GM12878 (cell line): ENCODE measurements around the gene DCAF17. TPM values are rescaled to one million over a fixed set of nuclear protein-coding genes. Genes with fewer than 3 reads are reported as not detected.

ENCODE experiments used
- ATAC-seq: fragments of 200-7000 bp; cut with Tn5 transposase; 3 replicates; pipeline ENCODE4 v1.9.1; 2020; ENCODE audit warnings: mild to moderate bottlenecking, moderate library complexity
- BruUV-seq: library from RNA; stranded (reverse); fragments of 400-500 nt; replicated peaks from 2 replicates; lab custom pipeline; 2021; lab: Mats Ljungman, UMichigan
- CTCF ChIA-PET: fragments of 300-600 bp; sonication (Branson Sonifier 250); formaldehyde crosslinking; extraction: SDS; loops from one replicate; lab custom pipeline; 2021; ENCODE audit warnings: inconsistent platforms; lab: Yijun Ruan, JAX
- POLR2A ChIA-PET: fragments of 350-600 bp; formaldehyde crosslinking; extraction: SDS; loops from one replicate; lab custom pipeline; 2021; ENCODE audit warnings: inconsistent platforms; lab: Charles Lee
- RAD21 ChIA-PET: fragments of 300-600 bp; sonication (Branson Sonifier 250); formaldehyde crosslinking; loops from one replicate; lab custom pipeline; 2023; ENCODE audit warnings: antibody characterized with exemption; ENCODE audit not compliant: unreplicated experiment; lab: Charles Lee
- SMC1A ChIA-PET: fragments of 300-600 bp; sonication (Branson Sonifier 250); formaldehyde crosslinking; loops from one replicate; lab custom pipeline; 2023; ENCODE audit not compliant: unreplicated experiment, uncharacterized antibody; lab: Charles Lee
- DNase-seq: peaks from one replicate; pipeline ENCODE4 v3.0.0-alpha.2; 2011; ENCODE audit warnings: low read depth, low spot score
- FAIRE-seq: peaks from 3 replicates; lab custom pipeline; 2011; peaks lifted over from hg19 to GRCh38; lab: Jason Lieb, UNC
- H2AFZ ChIP-seq: 2 replicates; pipeline ENCODE4 v1.6.0; 2011; ENCODE audit warnings: low read depth, low read length, control low read depth; ENCODE audit not compliant: control insufficient read depth
- H3K27ac ChIP-seq: 2 replicates; pipeline ENCODE4 v1.5.1; 2011; ENCODE audit warnings: control low read depth; ENCODE audit not compliant: control insufficient read depth, insufficient read depth
- H3K27me3 ChIP-seq, 2 experiments: replicated peaks in 1 of 2; 2 replicates each; pipeline versions ENCODE4 v1.6.0 to v1.6.1; 2011; ENCODE audit warnings: low read length in 1 of 2; ENCODE audit not compliant: control insufficient read depth in 2 of 2, insufficient read depth in 2 of 2
- H3K36me3 ChIP-seq, 2 experiments: 2 replicates each; pipeline ENCODE4 v1.5.1; 2011; ENCODE audit warnings: low read length in 1 of 2; ENCODE audit not compliant: control insufficient read depth in 2 of 2, insufficient read depth in 2 of 2
- H3K4me1 ChIP-seq: 2 replicates; pipeline ENCODE4 v1.6.1; 2011; ENCODE audit warnings: mild to moderate bottlenecking, low read length, moderate library complexity, mixed read lengths; ENCODE audit not compliant: control insufficient read depth, insufficient read depth
- H3K4me2 ChIP-seq: 2 replicates; pipeline ENCODE4 v1.6.0; 2011; ENCODE audit warnings: control low read depth; ENCODE audit not compliant: control insufficient read depth, insufficient read depth
- H3K4me3 ChIP-seq: fragments of 200-600 bp; sonication (generic); 2 replicates; pipeline ENCODE4 v1.5.1; 2016
- H3K79me2 ChIP-seq: 2 replicates; pipeline ENCODE4 v1.6.0; 2011; ENCODE audit warnings: low read length; ENCODE audit not compliant: control insufficient read depth, insufficient read depth
- H3K9ac ChIP-seq: 2 replicates; pipeline ENCODE4 v1.8.0; 2011; ENCODE audit warnings: low read length, control low read depth, mixed read lengths; ENCODE audit not compliant: control insufficient read depth, insufficient read depth
- H3K9me3 ChIP-seq: replicated peaks from 3 replicates; pipeline ENCODE4 v1.5.1; 2011; ENCODE audit warnings: mild to moderate bottlenecking, low read length; ENCODE audit not compliant: control insufficient read depth, insufficient read depth
- H4K20me1 ChIP-seq: 2 replicates; pipeline ENCODE4 v1.6.0; 2011; ENCODE audit not compliant: control insufficient read depth, insufficient read depth
- BCL3 ChIP-seq: IDR thresholded peaks from 2 replicates; pipeline ENCODE4 v1.6.1; 2011; ENCODE audit warnings: borderline replicate concordance, low read depth, mild to moderate bottlenecking, moderate library complexity, low read length; ENCODE audit not compliant: insufficient read depth, poor library complexity, severe bottlenecking
- BMI1 ChIP-seq: fragments of 450-650 bp; IDR thresholded peaks from 2 replicates; pipeline ENCODE4 v1.6.1; 2016; ENCODE audit warnings: mild to moderate bottlenecking, moderate library complexity, borderline replicate concordance
- FOXK2 ChIP-seq: fragments of 450-650 bp; IDR thresholded peaks from 2 replicates; pipeline ENCODE4 v1.6.1; 2017; ENCODE audit warnings: mild to moderate bottlenecking, moderate library complexity
- MAX ChIP-seq: IDR thresholded peaks from 2 replicates; pipeline ENCODE4 v1.6.1; 2012; ENCODE audit warnings: low read depth, low read length, improper control_type of control experiment
- SMC3 ChIP-seq: IDR thresholded peaks from 2 replicates; pipeline ENCODE4 v1.6.1; 2011; ENCODE audit warnings: low read length, improper control_type of control experiment, borderline replicate concordance
- SPI1 ChIP-seq: IDR thresholded peaks from 2 replicates; pipeline ENCODE4 v1.6.1; 2011; ENCODE audit warnings: low read depth, mild to moderate bottlenecking, low read length, moderate library complexity, borderline replicate concordance; ENCODE audit not compliant: insufficient read depth
- TCF7 ChIP-seq: IDR thresholded peaks from 2 replicates; pipeline ENCODE4 v1.6.1; 2014; ENCODE audit warnings: antibody characterized with exemption, borderline replicate concordance
- ZNF687 ChIP-seq: fragments of 450-650 bp; IDR thresholded peaks from 2 replicates; pipeline ENCODE4 v1.6.1; 2017; ENCODE audit warnings: mild to moderate bottlenecking, moderate library complexity
- WGBS: methylation state at CpG from one replicate; pipeline ENCODE4 v1.1.6; 2016; ENCODE audit warnings: low lambda C conversion rate; ENCODE audit not compliant: insufficient replicate concordance, insufficient coverage; ENCODE audit errors: missing lambda C conversion rate; 5-methylcytosine and 5-hydroxymethylcytosine counted together
- in situ Hi-C: fragments of 300-500 bp; cut with MboI; formaldehyde crosslinking; loops from 9 replicates; pipeline ENCODE4 v1.14.3; 2018; ENCODE audit warnings: mixed read lengths
- intact Hi-C: fragments of 100-400 bp; cut with micrococcal nuclease; formaldehyde crosslinking; loops from one replicate; pipeline ENCODE4 v1.14.2; 2022; ENCODE audit not compliant: unreplicated experiment
- polyA plus RNA-seq, 11 experiments: library from polyadenylated mRNA; depleted of rRNA in 4 of 11; unstranded in 6 of 11; stranded (reverse) in 5 of 11; fragments of >200 nt; fragmentation: Nextera tagmentation in 4 of 11; fragmentation: Illumina TruSeq in 1 of 11; extraction: Ambion mirVana in 4 of 11; extraction: Trizol in 1 of 11; gene quantifications; 1 replicate in 1 of 11; 2 replicates in 10 of 11; pipeline versions ENCODE4 v1.2.1 to v1.2.3, GENCODE V29; 2011 to 2016; ENCODE audit warnings: inconsistent platforms in 2 of 11, missing spikeins in 2 of 11, low read depth in 1 of 11
- total RNA-seq, 4 experiments: library from RNA; depleted of rRNA in 3 of 4; stranded (reverse); fragments of >200 nt in 3 of 4; fragmentation: Illumina TruSeq in 1 of 4; extraction: Trizol in 1 of 4; gene quantifications; 2 replicates each; pipeline versions ENCODE4 v1.2.1 to v1.2.3, GENCODE V29; 2013 to 2021

DCAF17 gene
- total and polyA plus RNA-seq, 10 of the 15 experiments (the other 5 are each of a cell fraction or from before 2014, with no cell fraction given): 5.2 to 32.9 (median 23.4) TPM

GRCh38 chr2:171389780-171390179 is 44.2 kb upstream of the DCAF17 start:
- Histone ChIP-seq H3K9ac (no peak overlapping the region), H4K20me1 (no peaks in the 10 kb centered on the region), H3K36me3 (peaks cover 0 to 8% of the 10 kb centered on the region in 2 experiments; a peak in 2 of 4 replicates), H3K79me2 (peaks cover 30% of the 10 kb centered on the region), H2AFZ (no peak overlapping the region; the same call in 1 of the 2 replicates), H3K27me3 (no peaks in the 10 kb centered on the region), H3K9me3 (no peaks in the 10 kb centered on the region), H3K4me2 (peak overlapping the region; percentile 20; the same call in 1 of the 2 replicates), H3K4me1 (peaks cover 48% of the 10 kb centered on the region), H3K4me3 (no peak overlapping the region), H3K27ac (peak overlapping the region; percentile 51)
- intact Hi-C loops (loop anchor here (2.0 kb wide), 1 partner anchor 17 kb away; no protein-coding TSS in a partner anchor), in situ Hi-C loops (no loop called here)
- peak; percentile 35 for FAIRE-seq
- DNase-seq: no peak
- ChIA-PET CTCF (interaction anchor here (0.5 to 2.4 kb wide), 12 partner anchors 9 to 59 kb away, joined by 3 to 8 read pairs (median 5); no protein-coding TSS in a partner anchor), RAD21 (interaction anchor here (0.8 to 3.1 kb wide), 12 partner anchors 17 to 262 kb away, joined by 4 to 21 read pairs (median 10); no protein-coding TSS in a partner anchor), SMC1A (interaction anchor here (0.7 to 3.2 kb wide), 19 partner anchors 9 to 141 kb away, joined by 3 to 25 read pairs (median 5); no protein-coding TSS in a partner anchor), POLR2A (interaction anchor here (0.6 to 2.3 kb wide), 10 partner anchors 9 to 194 kb away, joined by 3 to 10 read pairs (median 7); no protein-coding TSS in a partner anchor)
- TF ChIP-seq SPI1 (peak; percentile 68), BMI1 (no peak)
- peak; percentile 37 for ATAC-seq
- 3% methylated on average over 1 of the region's 1 CpG for WGBS
- BruUV-seq: no TSS peak

GRCh38 chr2:171390941-171391516 is 43.0 kb upstream of the DCAF17 start:
- POLR2A ChIA-PET: no interaction called here
- Histone ChIP-seq H3K27me3 (no peaks in the 10 kb centered on the region), H3K27ac (peak overlapping the region; percentile 64), H3K9ac (peak overlapping the region; percentile 8; the same call in 1 of the 2 replicates), H3K36me3 (peaks cover 0 to 4% of the 10 kb centered on the region in 2 experiments; a peak in 1 of 4 replicates), H3K4me3 (no peak overlapping the region), H4K20me1 (no peaks in the 10 kb centered on the region), H3K9me3 (no peaks in the 10 kb centered on the region), H2AFZ (no peak overlapping the region), H3K4me1 (peaks cover 48% of the 10 kb centered on the region), H3K79me2 (peaks cover 37% of the 10 kb centered on the region), H3K4me2 (peak overlapping the region; percentile 50)
- SMC1A ChIA-PET: interaction anchor here (0.7 to 1.7 kb wide), 6 partner anchors 14 to 71 kb away, joined by 3 to 7 read pairs (median 3); no protein-coding TSS in a partner anchor
- no peak for FAIRE-seq
- ATAC-seq: peak; percentile 83
- intact Hi-C loops (loop anchor here (2.0 kb wide), 1 partner anchor 16 kb away; no protein-coding TSS in a partner anchor), in situ Hi-C loops (no loop called here)
- 100% methylated on average over 1 of the region's 1 CpG for WGBS
- no peak for DNase-seq
- RAD21 ChIA-PET: interaction anchor here (1.0 kb wide), 3 partner anchors 43 to 72 kb away, joined by 3 to 4 read pairs (median 4); no protein-coding TSS in a partner anchor
- TSS peak; percentile 96 for BruUV-seq
- CTCF ChIA-PET: no interaction called here
- TF ChIP-seq SMC3 (no peak), BMI1 (no peak), FOXK2 (no peak), MAX (no peak), ZNF687 (no peak; the same call in 1 of the 2 replicates), BCL3 (peak; percentile 73), TCF7 (0 out of 2 replicates have a peak, but pooled peaks have one; percentile 5)
